Smooth muscle cell (in vitro differentiated cells): ENCODE results near the gene A4GALT. TPM values are rescaled to one million over a fixed set of nuclear protein-coding genes. Genes with fewer than 3 reads are reported as not detected.

Experiments
- DNase-seq: peaks from one replicate; lab custom pipeline; 2025; ENCODE audit not compliant: unreplicated experiment; lab: John Stamatoyannopoulos, UW
- H2AFZ ChIP-seq: fragments of 200-600 bp; sonication (generic); 2 replicates; pipeline ENCODE4 v1.6.0; 2016; ENCODE audit warnings: antibody characterized with exemption, low read depth, mild to moderate bottlenecking
- H3F3A ChIP-seq: fragments of 200-600 bp; sonication (generic); 2 replicates; pipeline ENCODE4 v1.6.0; 2017; ENCODE audit warnings: antibody characterized with exemption, low read depth
- H3K27ac ChIP-seq: fragments of 200-600 bp; sonication (generic); 2 replicates; pipeline ENCODE4 v1.5.1; 2016; ENCODE audit warnings: low read depth, mild to moderate bottlenecking
- H3K27me3 ChIP-seq: fragments of 200-600 bp; sonication (generic); 2 replicates; pipeline ENCODE4 v1.6.1; 2016; ENCODE audit warnings: low read depth, mild to moderate bottlenecking
- H3K36me3 ChIP-seq: fragments of 200-600 bp; sonication (generic); 2 replicates; pipeline ENCODE4 v1.5.1; 2016; ENCODE audit warnings: low read depth
- H3K4me1 ChIP-seq: fragments of 200-600 bp; sonication (generic); 2 replicates; pipeline ENCODE4 v1.5.1; 2016; ENCODE audit warnings: low read depth
- H3K4me2 ChIP-seq: fragments of 200-600 bp; sonication (generic); 2 replicates; pipeline ENCODE4 v1.6.0; 2016; ENCODE audit warnings: mild to moderate bottlenecking
- H3K4me3 ChIP-seq: fragments of 200-600 bp; sonication (generic); 2 replicates; pipeline ENCODE4 v1.5.1; 2016; ENCODE audit warnings: mild to moderate bottlenecking
- H3K79me2 ChIP-seq: fragments of 200-600 bp; sonication (generic); 2 replicates; pipeline ENCODE4 v1.6.0; 2016; ENCODE audit warnings: low read depth, mild to moderate bottlenecking
- H3K9ac ChIP-seq: fragments of 200-600 bp; sonication (generic); 2 replicates; pipeline ENCODE4 v1.6.0; 2016; ENCODE audit warnings: low read depth
- H3K9me3 ChIP-seq: fragments of 200-600 bp; sonication (generic); replicated peaks from 2 replicates; pipeline ENCODE4 v1.5.1; 2016; ENCODE audit warnings: low read depth
- H4K20me1 ChIP-seq: fragments of 200-600 bp; sonication (generic); 2 replicates; pipeline ENCODE4 v1.6.0; 2016; ENCODE audit warnings: low read depth
- WGBS: methylation state at CpG from one replicate; pipeline ENCODE4 v1.1.7; 2016; ENCODE audit warnings: low lambda C conversion rate; 5-methylcytosine and 5-hydroxymethylcytosine counted together
- polyA plus RNA-seq: library from polyadenylated mRNA; unstranded; fragments of >200 nt; fragmentation: Nextera tagmentation; extraction: Ambion mirVana; gene quantifications from 2 replicates; pipeline ENCODE4 v1.2.1, GENCODE V29; 2016
- total RNA-seq: library from RNA; depleted of rRNA; stranded (reverse); fragments of >200 nt; gene quantifications from 2 replicates; pipeline ENCODE4 v1.2.3, GENCODE V29; 2014
- TF ChIP-seq, protein P1 (sequence below): fragments of 200-600 bp; sonication (generic); IDR thresholded peaks from 2 replicates; pipeline ENCODE4 v1.5.1; 2017; ENCODE audit warnings: borderline replicate concordance, mild to moderate bottlenecking, antibody characterized with exemption; ENCODE audit not compliant: insufficient read depth, poor library complexity, severe bottlenecking

Gene A4GALT
- total and polyA plus RNA-seq, 2 experiments from 2014 or later, result 0.99 to 1.6 TPM

DNA sequence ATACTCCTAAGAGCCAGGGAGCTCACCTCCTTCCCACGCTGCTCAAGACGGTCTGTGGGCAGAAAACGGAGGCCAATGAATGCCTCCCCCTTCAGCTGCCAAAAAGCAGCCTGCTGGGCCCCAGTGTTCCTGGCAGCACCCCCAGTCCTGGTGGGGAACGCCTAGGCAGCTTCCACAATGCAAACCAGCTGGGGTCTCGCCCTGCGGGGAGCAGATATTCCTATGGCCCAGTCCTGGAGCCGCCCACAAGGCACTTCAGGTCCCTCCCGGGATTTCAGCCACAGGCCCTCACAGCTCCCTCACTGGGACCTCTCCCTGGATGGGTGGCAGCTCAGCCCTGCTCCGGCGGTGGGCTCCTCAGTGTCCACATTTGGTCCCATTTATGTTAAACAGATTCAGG, 29.2 kb downstream of the A4GALT start:
- no peaks in the 10 kb centered on the region for H3K79me2 ChIP-seq
- H3K9me3 ChIP-seq, result no peaks in the 10 kb centered on the region
- no peaks in the 10 kb centered on the region for H3K36me3 ChIP-seq
- no peaks in the 10 kb centered on the region for H3F3A ChIP-seq
- TF ChIP-seq, protein P1, sequence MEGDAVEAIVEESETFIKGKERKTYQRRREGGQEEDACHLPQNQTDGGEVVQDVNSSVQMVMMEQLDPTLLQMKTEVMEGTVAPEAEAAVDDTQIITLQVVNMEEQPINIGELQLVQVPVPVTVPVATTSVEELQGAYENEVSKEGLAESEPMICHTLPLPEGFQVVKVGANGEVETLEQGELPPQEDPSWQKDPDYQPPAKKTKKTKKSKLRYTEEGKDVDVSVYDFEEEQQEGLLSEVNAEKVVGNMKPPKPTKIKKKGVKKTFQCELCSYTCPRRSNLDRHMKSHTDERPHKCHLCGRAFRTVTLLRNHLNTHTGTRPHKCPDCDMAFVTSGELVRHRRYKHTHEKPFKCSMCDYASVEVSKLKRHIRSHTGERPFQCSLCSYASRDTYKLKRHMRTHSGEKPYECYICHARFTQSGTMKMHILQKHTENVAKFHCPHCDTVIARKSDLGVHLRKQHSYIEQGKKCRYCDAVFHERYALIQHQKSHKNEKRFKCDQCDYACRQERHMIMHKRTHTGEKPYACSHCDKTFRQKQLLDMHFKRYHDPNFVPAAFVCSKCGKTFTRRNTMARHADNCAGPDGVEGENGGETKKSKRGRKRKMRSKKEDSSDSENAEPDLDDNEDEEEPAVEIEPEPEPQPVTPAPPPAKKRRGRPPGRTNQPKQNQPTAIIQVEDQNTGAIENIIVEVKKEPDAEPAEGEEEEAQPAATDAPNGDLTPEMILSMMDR, result no peak
- H2AFZ ChIP-seq, result no peak overlapping the region
- H3K4me1 ChIP-seq, result peaks cover 5% of the 10 kb centered on the region
- H3K9ac ChIP-seq, result no peak overlapping the region
- H3K4me3 ChIP-seq, result no peak overlapping the region
- DNase-seq, result no peak
- H3K4me2 ChIP-seq, result no peak overlapping the region
- no peak overlapping the region for H3K27ac ChIP-seq
- WGBS, result 93% methylated on average over 10 of the region's 10 CpGs
- no peaks in the 10 kb centered on the region for H3K27me3 ChIP-seq
- H4K20me1 ChIP-seq, result no peaks in the 10 kb centered on the region

DNA sequence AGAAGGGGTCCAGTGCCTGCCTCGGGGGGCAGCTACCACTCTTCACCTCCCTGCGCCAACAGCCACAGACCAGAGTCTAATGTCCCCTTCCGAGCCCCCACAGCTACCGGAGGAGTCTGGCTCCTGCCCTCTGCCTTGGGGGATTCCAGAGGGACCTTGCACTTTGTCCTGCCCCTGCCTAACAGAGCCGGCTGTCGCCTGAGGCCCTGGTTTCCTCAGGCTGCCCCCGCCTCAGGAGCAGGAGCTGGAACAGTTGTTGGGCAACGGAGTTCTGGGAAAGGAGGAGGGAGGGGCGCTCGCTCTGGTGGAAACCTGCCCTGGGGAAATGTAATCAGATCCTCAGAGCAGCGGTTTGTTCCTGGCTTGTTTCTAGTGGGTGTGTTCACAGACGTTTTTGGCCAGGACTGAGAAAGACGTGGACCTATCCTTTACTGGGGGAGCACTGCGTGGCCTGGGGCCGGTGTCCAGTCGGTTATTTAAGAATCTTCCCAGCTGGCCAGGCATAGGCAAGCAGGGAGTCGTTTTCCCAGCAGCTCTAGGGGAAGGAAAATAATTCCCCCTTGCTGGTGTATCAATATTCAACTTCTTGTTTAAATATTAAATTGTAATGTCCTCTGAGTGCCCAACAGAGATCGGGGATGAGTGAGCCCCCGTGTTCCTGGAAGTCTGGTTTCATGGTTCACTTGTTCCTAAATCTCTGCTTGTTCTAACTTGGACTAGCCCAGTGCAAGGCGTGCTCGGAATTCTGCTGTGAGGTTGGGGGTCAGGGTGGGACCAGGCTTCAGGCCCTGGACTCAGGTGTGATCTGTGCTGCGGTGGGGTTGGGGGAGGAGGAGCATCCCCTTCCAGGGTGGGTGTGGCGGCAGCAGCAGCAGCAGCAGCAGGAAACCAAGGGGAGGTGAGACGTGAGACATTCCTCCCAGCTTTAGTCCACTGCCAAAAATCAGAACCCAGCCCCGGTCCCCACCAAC, 32.1 kb downstream of the A4GALT start:
- Histone ChIP-seq H3K4me2 (peak overlapping the region; percentile 57), H3K9ac (no peak overlapping the region), H3F3A (no peaks in the 10 kb centered on the region), H3K36me3 (no peaks in the 10 kb centered on the region), H2AFZ (peak overlapping the region; percentile 10), H3K79me2 (no peaks in the 10 kb centered on the region), H3K9me3 (no peaks in the 10 kb centered on the region), H3K4me3 (no peak overlapping the region), H3K27ac (no peak overlapping the region), H3K4me1 (peaks cover 8% of the 10 kb centered on the region), H4K20me1 (no peaks in the 10 kb centered on the region), H3K27me3 (no peaks in the 10 kb centered on the region)
- WGBS, result 33% methylated on average over 22 of the region's 25 CpGs
- TF ChIP-seq, protein P1, result no peak
- DNase-seq, result peak; percentile 29

DNA sequence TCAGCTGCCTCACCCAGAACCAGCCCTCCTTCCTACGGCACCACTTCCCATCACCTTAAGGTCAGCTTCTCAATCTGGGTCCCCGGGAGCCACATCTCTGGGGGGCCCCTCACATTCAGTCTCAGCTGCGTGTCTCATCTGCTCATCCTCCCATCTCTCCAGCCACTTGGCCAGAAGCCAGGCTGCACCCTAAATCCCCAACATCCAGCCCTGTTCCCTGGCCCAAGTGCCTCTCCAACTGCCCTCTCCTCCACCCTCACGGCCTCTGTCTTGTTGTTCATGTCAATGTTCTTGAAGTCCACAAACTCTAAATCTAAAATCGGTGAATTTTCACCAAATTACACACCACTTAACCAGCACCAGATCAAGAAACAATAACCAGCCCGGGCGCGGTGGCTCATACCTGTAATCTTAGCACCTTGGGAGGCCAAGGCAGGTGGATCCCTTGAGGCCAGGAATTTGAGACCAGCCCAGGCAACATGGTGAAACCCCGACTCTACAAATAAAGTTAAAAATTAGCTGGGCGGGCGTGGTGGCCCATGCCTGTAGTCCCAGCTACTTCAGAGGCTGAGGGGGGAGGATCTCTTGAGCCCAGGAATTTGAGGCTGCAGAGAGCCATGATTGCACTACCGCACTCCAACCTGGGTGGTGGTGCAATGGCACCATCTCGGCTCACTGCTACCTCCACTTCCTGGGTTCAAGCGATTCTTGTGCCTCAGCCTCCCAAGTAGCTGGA, 33.7 kb downstream of the A4GALT start:
- H2AFZ ChIP-seq, result no peak overlapping the region
- H3K4me2 ChIP-seq, result no peak overlapping the region
- no peak for DNase-seq
- H3F3A ChIP-seq, result no peaks in the 10 kb centered on the region
- TF ChIP-seq, protein P1, result no peak
- no peaks in the 10 kb centered on the region for H3K79me2 ChIP-seq
- H3K36me3 ChIP-seq, result no peaks in the 10 kb centered on the region
- no peak overlapping the region for H3K27ac ChIP-seq
- no peaks in the 10 kb centered on the region for H3K27me3 ChIP-seq
- H3K9ac ChIP-seq, result no peak overlapping the region
- H3K9me3 ChIP-seq, result no peaks in the 10 kb centered on the region
- 90% methylated on average over 14 of the region's 14 CpGs for WGBS
- H3K4me3 ChIP-seq, result no peak overlapping the region
- no peaks in the 10 kb centered on the region for H4K20me1 ChIP-seq
- H3K4me1 ChIP-seq, result peaks cover 8% of the 10 kb centered on the region
